ENCODE results near the gene DNAJB13.

DNA sequence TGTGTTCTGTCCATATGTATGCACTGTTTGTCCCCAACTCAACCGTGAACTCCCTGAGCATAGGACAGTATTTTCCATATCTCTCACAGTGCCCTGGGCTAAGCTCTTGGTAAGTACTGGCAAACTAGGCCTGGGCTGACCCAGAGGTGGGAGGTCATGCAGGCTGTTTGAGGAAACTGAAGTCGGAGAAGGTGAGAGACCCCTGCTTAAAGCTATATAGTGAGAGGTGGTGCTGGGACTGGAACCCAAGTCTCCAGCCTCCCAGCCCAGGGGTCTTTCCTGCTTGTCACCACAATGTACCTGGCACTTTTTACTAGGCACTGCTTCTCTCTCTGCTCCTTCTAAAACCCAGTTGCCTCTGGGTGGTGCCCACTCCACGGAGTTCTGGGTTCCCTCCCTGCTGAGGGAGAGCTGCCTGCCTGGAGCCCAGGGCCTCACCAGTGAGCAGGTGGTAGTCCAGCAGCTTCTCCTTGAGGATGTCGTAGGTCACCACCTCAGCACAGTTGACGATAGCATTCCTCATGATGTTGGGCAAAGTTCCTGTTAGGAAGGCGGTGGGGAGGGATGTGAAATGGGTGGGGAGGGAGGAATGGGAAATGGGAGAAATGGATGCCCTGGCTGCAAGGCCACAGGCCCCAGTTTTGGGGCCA, 53.3 kb downstream of the DNAJB13 start:
- TF ChIP-seq EZH2 (IDR thresholded peaks at IDR 0.05) (no peak), CTCF (IDR thresholded peaks at IDR 0.05) (no peak), EZH2phosphoT487 (IDR thresholded peaks at IDR 0.05) (no peak)

All from neural progenitor cell (in vitro differentiated cells).